ENCODE data around the gene ACTN4.
"Not testable (repeated sequence)": the region's sequence is repeated elsewhere in the genome, so short reads cannot be mapped to it uniquely, and the experiment has no call there.

The ACTN4 gene

DNA sequence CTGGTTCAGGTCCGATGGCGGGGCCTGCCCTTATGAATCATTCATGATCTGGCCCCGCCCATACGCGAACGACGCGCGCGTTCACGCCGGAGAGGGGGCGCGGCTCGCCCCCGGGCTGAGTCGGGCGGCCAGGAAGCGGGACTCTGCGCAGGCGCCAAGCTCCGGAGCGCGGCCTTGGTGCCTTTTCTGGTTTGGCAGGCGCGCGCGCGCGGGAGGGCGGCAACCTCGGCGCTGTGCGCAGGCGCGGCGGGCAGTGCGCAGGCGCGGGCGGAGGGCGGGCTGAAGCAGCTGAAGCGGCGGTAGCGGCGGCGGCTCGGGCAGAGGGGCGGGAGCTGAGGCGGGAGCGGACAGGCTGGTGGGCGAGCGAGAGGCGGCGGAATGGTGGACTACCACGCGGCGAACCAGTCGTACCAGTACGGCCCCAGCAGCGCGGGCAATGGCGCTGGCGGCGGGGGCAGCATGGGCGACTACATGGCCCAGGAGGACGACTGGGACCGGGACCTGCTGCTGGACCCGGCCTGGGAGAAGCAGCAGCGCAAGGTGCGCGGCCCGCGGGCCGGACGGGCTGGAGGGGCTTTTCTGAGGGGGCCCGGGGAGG lies at the start of gene ACTN4:
TSS of gene ACTN4 (plus strand) at position 282 of the 598 bp plus-strand sequence. CDS start at position 379, 97 bp downstream.
- no peak for FAIRE-seq

DNA sequence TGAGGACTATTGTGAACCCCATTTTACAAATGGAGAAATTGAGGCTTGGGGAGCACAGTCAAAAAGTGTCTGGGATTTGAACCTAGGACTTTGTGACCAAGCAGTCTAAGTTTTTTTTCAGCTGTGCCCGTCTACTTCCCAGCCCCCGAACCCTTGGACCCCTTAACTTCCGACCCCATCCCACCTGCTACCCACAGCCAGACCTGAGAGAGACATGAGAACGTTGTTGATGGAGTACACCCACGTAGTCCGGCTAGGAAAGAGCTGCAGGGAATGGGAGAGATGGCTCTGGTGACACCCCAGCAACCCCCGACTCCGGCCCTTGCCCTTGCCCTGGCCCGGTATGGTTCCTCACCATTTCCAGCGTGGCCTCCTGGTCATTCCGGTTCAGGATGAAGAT lies 47.7 kb upstream of the ACTN4 start:
- FAIRE-seq, result no peak

DNA sequence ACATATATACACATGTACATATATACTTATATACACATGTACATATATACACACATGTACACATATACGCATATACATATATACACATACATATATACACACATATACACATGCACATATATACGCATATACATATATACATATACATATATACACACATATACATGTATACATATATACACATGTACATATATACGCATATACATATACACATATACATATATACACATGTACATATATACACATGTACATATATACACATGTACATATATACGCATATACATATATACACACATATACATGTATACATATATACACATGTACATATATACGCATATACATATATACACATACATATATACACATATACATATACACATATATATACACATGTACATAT lies 44.6 kb upstream of the ACTN4 start:
- peak; percentile 97 for FAIRE-seq

DNA sequence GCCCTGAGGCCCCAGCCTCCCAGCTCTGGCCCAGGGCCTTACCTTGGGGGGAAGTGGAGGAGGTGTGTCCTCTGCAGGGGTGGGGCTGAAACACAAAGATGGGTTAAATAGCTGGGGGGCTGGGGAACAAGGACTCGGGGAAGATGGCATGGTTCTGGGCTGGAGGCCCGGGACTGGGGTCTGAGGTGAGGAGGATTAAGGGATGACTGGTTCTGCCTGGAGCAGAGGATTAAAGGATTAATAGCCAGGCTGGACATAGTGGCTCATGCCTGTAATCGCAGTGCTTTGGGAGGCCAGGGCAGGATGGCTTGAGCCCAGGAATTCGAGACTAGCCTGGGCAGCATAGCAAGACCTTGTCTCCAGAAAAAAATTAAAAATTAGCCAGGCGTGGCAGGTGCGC lies 41.3 kb upstream of the ACTN4 start:
- FAIRE-seq, result no peak

DNA sequence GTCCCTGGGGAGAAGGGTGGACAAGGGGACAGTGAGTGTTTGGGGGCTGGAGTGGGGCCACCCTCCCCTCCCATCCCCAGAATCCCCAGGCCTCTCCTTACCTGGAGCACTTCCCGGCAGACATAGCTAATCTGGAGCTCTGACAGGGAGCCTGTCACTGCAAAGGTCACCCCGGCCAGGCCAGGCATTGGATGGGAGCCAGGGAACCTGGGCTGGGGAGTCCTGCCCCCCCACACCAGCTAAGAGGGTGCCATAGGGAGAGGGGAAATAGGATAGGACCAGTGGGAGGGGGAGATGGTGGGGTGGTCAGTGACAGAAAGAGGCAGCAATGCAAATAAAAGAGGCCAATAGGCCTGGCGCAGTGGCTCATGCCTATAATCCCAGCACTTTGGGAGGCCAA lies 33.2 kb upstream of the ACTN4 start:
- no peak for FAIRE-seq

DNA sequence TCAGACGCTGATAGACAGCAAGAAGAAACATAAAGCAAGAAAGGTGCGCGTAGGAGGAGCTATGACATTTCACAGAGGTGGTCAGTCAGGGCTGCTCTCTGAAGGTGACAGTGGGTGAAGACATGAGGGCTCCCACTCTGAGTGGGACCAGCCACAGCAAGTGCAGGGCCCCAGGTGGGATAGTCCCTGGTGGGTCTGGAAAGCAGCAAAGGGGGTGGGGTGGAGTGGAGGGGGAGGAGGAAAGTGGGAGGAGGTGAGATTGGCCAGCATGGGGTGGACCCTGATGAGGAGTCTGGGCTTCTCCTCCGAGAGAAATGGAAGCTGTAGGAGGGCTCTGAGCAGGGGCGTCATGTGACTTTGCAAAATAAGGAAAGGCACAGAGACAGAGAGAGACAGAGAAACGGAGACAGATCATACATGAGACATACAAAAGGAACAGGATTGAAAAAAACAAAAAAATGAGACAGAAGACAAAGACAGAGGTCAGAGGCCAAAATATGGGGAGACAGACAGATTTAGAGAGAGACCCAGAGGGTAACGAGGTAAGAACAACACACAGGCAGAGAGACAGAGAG lies 32.4 kb upstream of the ACTN4 start:
- no peak for FAIRE-seq

DNA sequence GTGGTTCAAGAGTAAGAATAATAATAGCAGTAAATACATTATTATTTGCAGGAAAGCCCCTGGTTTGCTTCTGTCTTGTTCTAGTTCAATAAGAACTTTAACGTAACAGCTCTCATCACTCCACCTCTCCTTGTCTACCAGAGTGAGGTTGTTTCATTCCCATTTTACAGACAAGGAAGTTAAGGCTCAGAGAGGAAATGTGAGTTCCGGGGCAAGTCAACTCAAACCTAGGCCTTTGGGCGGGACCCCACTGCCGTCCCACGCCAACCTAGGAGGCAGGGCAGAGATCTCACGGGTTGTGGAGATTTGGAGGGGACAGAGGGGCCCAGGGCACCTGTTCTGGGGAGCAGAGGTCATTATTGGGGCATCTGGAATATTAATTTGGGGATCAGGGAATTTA lies 31.2 kb upstream of the ACTN4 start:
- FAIRE-seq, result no peak

DNA sequence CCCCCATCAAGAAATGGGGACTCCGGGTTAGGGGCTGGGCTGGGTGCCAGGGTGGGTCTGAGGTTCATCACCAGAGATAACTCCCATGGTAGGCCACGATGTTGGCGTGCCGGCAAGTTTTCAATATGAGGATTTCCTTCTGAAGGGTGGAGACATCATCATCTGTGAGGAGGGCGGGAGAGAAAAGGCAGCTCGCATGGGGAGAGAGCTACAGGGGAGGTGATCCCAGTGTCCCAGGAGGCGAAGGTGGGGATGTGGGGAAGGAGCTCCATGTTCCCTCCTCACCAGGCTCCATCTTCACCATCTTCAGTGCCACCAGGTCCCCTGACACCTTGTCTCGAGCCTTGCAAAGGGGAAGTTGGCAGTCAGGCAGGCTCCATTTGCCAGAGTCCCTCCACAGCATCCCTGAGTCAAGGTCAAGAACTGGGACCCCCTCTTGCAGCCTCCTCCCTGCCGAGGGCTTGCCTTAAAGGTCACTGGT lies 30.1 kb upstream of the ACTN4 start:
- no peak for FAIRE-seq

DNA sequence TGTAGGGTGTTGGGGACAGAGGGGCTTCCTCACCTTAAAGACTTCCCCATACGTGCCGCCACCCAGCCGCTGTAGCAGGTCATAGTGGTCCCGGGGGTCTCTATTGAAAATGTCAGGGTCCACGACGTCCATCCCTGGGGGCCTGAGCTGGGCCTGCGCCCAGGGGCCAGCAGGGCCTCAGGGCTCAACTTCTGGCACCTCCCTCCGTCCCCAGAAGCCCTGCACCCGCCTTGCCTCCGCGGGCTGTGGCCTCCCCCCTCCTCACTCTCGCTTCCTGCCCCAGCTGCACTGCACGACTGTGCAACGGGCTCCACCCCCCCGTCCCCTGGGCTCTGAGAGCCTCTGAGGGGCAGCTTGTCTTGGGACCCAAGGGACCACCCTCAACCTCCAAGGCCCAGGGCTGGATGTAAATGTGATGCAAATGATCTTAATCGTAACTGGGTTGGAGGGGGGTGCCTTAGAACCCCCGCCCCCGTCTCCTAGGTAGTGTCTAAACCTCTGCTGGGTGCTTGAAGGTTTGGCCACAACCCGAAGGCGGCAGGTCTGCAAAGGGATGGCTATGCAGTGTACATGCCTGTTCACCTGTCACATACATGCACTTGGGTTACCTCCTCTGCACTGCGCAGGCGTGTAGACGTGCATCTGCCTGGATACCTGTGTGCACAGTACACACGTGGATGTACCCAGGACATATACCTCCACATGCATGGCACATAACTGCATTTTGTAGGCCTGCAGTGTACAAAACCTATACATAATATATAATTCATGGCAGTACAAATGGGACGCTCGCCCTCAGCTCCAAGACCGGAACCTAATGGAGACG lies 29.5 kb upstream of the ACTN4 start, which contains the start of gene MAP4K1:
TSS of gene MAP4K1 (minus strand) at position 190 of the 826 bp plus-strand sequence. CDS start at position 132, 58 bp downstream.
- FAIRE-seq, result no peak

DNA sequence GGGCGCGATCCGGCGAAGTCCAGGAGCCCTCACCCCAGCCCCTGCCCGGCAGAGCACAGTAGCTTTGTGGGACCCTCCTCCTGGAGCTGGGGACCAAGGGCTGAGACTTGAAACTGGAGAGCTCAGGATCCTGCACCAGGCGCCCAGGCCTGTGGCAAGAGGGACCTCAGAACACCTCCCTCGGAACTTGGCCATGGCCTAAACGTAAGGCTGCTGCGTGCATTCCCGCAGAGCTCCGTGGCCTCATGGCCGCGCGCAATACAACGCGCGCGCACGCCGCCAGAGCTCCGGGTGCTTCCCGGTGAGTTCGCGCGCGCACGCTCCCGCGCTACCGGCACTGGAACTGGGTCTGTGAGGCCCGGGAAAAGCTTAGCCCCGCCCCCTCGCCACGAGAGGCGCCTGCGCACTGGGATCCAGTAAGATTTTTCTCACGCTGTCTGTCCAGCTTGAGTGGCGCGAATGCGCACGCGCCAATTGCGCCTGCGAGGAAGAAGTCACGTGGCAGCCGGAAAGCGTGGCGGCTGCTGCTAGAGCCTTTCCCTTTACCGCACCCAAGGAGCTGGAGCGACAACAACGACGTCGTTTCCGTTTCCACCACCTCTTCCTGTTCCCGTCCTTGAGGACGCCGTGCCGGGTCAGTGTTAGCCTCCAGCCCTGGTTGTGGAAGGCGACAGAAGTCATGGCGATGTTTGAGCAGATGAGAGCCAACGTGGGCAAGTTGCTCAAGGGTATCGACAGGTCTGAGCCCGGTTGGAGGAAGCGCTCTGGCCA lies 28.7 kb upstream of the ACTN4 start, which contains the start of gene EIF3K:
TSS of gene EIF3K (plus strand) at position 599 of the 771 bp plus-strand sequence. CDS start at position 680, 81 bp downstream.
- peak; percentile 96 for FAIRE-seq

DNA sequence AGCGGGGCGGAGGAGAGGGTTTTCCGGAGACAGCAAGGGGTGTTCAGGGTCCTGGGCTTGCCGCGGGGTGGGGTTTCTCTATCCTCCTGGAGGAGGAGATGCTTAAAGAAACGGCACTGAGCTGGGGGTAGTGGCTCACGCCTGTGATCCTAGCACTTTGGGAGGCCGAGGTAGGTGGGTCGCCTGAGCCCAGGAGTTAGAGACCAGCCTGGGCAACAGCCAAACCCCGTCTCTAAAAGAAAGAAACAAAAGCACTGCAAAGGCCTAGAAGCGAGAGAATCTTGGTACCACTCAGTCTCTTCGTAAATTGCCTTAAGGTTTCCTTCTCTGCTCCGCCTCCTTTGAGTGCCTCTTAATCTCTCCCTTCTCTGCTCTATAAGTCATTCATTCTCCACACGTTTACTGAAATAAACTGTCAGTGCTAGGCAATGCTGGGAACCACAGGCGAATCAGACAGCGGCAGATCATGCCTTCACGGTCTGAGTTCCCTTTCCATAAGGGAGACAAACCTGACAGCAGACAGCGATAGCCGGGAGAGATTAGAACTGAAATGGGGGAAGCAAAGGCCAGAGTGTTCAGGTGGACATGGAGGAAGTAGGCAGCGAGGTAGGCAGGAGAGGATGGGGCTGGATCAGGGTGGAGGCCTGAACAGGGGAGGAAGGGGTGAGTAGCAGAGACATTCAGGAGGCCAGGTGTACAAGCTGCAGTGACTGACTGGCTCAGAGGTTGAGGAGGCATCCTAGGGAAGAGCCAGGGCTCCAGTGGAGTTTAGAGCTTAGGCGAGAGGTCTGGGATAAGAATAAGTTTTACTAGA lies 27.9 kb upstream of the ACTN4 start:
- FAIRE-seq, result no peak

DNA sequence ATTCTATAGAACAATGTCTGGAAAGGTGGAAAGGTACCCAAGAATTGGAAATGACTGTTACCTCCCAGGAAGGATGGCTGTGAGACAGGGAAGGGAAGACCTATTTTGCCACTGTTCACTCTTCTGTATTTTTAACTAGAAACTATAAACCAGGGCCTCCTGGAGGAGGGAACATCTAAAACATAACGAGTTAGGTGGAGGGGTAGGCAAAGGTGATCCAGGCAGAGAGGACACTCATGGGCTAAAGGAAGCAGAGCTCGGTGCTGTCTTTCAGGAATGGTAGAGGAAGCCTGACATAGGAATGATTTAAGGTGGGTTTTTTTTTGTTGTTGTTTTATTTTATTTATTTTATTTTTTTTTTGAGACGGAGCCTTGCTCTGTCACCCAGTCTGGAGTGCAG lies 22.6 kb upstream of the ACTN4 start:
- no peak for FAIRE-seq

DNA sequence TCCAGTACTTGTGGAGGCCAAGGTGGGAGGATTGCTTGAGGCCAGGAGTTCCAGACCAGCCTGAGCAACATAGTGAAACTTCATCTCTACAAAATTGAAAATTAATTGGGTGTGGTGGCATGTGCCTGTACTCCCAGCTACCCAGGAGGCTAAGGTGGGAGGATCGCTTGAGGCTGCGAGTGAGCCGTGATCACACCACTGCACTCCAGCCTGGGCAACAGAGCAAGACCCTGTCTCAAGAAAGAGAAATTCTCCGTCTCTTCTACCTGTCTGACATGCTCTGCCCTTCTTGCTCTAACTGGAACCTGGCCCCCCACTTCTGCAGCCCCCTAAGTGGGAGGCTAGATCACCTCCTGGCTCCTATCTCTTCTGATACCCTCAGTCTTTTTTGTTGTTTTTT lies 21.0 kb upstream of the ACTN4 start:
- no peak for FAIRE-seq

DNA sequence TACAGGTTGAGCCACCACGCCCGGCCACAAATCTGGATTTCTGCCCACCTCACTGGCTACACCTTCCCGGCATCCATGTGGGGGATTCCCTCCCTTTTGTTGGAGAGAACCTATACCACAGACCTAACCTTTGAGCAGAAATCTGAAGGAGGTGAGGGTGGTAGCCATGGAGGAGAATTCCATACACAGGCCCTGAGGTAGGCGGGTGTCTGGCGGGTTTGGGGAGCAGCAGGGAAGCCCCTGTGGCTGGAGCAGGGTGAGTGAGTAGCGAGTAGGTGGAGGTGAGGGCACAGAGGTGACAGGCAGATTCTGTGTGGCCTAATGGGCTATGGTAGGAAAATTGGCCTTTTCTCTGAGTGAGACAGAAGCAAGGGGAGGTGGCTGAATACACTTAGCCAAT lies 17.9 kb upstream of the ACTN4 start:
- FAIRE-seq, result no peak

DNA sequence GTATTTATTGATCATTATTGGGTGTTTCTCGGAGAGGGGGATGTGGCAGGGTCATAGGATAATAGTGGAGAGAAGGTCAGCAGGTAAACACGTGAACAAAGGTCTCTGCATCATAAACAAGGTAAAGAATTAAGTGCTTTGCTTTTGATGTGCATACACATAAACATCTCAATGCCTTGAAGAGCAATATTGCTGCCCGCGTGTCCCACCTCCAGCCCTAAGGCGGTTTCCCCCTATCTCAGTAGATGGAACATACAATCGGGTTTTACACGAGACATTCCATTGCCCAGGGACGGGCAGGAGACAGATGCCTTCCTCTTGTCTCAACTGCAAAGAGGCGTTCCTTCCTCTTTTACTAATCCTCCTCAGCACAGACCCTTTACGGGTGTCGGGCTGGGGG lies 16.1 kb upstream of the ACTN4 start:
- FAIRE-seq, result not testable (repeated sequence)

DNA sequence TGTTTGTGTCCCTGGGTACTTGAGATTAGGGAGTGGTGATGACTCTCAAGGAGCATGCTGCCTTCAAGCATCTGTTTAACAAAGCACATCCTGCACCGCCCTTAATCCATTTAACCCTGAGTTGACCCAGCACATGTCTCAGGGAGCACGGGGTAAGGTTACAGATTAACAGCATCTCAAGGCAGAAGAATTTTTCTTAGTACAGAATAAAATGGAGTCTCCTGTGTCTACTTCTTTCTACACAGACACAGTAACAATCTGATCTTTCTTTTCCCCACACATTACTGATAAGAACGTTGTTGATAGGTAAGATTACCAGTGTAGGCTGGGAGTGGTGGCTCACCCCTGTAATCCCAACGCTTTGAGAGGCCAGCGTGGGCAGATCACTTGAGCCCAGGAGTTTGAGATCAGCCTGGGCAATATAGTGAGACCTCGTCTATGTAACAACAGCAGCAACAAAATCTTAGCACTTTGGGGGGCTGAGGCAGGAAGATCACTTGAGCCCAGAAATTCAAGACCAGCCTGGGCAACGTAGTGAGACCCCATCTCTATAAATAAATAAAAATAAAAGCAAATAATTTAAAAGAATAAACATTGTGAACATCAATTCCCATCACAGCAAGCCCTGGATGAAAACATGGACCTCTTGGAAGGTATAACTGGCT lies 15.5 kb upstream of the ACTN4 start:
- not testable (repeated sequence) for FAIRE-seq

DNA sequence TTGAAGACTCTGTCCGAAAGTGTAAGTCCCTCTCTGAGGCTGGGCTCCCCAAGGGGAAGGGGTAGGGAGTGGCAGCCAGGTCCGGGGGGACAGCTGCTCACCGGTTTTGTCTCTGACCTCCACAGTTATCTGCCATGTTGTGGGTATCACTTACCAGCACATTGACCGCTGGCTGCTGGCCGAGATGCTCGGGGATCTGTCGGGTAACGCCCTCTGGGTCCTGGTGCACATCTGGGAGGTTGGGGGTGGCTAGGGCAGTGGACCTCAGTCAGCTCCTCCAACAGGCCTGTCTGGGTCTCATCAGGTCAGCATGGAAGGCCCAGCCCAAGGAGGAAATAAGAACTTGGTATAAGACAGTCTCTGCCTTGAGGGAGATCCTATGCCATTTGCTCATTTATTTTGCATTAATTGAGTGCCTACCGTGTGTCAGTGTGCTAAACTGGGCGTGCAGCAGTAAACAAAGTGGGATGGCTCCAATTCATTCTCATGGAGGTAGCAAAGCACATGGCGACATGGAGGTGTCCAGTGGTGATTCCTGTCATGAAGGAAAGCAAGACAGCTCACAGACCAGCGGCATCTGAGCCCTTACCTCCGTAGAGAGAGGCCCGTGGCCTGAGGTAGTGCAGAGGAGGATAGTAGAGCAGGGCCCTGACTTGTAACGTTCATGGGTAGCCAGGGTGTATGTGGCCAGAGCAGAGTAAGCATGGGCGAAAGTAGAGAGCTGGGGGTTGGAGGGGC lies 14.8 kb upstream of the ACTN4 start:
- FAIRE-seq, result no peak

DNA sequence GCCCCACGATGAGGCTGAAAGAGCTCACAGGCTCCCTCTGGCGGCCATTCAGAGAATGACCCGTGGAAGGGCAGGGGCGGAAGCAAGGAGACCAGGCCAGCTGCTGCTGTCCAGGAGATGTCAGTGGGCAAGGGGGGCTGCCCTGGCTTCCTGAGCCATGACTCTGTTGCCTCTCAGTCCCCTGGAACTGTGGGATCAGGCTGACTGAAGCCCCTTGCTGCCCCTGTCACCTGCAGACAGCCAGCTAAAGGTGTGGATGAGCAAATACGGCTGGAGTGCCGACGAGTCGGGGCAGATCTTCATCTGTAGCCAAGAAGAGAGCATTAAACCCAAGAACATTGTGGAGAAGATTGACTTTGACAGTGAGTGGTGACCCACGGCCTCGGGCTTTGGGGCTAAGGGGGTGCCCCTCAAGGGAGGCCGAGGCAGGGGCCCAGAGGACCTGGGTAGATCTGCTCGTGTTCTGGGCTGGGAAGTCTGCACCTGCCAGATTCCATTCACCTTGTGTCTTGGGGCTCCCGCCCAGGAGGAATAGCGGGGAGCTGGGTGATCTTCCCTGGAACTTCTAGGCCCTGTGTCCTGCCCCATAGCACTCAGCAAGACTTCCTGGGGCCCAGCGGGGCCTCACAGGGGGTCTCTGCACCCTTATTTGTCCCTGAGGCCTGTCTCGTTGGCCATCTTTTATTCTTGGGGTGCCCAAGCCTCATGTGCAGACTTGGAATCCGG lies 12.5 kb upstream of the ACTN4 start:
- no peak for FAIRE-seq

DNA sequence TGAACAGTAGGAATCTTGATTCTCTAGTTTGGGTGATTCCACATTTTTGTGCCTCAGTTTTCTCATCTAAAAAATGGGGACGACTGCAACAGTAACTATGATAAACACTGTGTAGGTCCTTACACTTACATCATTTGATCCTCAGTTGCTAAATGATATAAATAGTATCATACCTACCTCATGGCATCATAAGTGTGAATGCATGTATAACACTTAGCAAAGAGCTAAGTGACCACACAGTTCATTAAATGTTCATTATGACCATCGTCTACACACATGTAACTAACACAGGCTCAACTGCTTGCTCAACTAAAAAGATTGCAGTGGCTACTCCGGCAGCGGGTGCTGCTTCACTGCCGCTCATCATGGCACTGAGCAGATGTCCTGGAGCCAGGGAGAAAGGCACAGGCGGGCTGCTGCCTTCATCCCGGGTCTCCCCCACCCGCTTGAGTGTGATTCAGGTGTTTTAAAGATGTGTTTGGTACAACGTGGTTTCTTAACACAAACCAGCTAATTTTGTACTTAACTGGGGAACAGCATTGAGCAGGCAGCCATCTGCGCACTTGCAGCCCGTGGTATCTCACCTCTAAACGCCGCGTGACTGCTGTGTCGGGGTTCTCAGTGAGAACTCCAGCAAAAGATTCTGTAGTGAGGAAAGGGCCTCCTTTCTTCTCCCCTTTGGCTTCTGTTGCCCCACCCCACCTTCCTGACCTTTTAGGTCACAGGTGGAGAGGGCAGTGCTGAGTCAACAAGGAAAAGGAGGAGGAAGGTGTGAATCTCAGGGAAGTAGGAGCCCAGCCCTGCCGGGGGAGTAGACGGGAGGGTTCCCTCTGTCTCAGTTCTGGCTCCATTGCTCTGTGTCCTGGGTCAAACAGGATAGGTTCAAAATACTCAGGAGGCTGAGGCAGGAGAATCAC lies 11.7 kb upstream of the ACTN4 start:
- FAIRE-seq, result no peak
